DOHH2 (cell line): Measurements from ENCODE around the gene MTOR.

Source experiments
- CTCF ChIP-seq: fragments of 200-600 bp; sonication (generic); IDR thresholded peaks from one replicate; pipeline ENCODE4 v1.5.1; 2014; ENCODE audit warnings: antibody characterized with exemption, mild to moderate bottlenecking, low read depth, low read length; ENCODE audit not compliant: poor library complexity, severe bottlenecking
- EZH2phosphoT487 ChIP-seq: fragments of 200-600 bp; sonication (generic); IDR thresholded peaks from 2 replicates; pipeline ENCODE4 v1.6.1; 2017; ENCODE audit warnings: borderline replicate concordance, mild to moderate bottlenecking, antibody characterized with exemption, low read length, moderate library complexity, mixed read lengths

DNA sequence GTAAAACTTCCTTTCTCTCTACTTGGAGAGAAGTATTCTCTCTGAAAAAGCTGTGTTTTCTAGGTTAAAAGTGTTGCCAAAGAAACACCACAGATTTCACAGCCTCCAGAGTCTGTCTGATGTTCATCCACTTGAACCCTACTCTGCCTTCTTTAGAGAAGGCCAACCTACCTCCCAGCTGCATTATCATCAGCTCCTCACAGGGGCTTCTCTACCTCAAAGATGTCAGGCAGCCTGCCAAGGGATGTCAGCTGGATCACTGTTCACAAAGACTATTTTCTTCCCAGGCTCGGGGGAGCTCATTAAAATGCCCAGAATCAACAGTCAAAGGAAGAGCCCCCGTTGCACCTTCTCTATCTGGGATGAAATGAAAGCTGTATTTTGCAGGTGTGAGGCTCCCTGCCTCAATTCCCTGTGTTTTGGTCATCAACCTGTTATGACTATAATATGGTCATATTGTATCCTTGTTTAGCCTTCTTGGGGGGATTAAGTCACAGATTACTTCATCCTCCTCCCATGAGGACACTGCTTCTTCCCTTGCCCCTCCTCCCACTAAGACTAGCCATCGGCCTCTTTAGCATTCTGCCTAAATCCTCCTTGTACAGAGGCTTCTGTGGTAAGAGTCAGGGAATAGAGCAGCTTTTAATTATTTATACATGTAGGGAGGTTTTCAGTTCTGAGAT is 47.5 kb downstream of the MTOR start:
- TF ChIP-seq CTCF (no peak), EZH2phosphoT487 (no peak)
